Keratinocyte (primary cell): ENCODE results near the gene NPHP3. TPM values are rescaled to one million over a fixed set of nuclear protein-coding genes. Genes with fewer than 3 reads are reported as not detected.

Source experiments
- DNase-seq: peaks from one replicate; pipeline ENCODE4 v3.0.0-alpha.2; 2011; ENCODE audit warnings: low read depth, missing footprints, low spot score
- FAIRE-seq: peaks from 2 replicates; lab custom pipeline; 2011; peaks lifted over from hg19 to GRCh38; lab: Jason Lieb, UNC
- H2AFZ ChIP-seq: 2 replicates; pipeline ENCODE4 v1.6.0; 2012; ENCODE audit warnings: low read length, control low read depth, inconsistent platforms; ENCODE audit not compliant: control insufficient read depth
- H3K27ac ChIP-seq: 2 replicates; pipeline ENCODE4 v1.5.1; 2011; ENCODE audit warnings: low read length; ENCODE audit not compliant: control insufficient read depth, insufficient read depth
- H3K27me3 ChIP-seq: 3 replicates; pipeline ENCODE4 v1.6.0; 2011; ENCODE audit warnings: low read length; ENCODE audit not compliant: control insufficient read depth, insufficient read depth; ENCODE audit errors: extremely low read depth
- H3K36me3 ChIP-seq, 2 experiments: 2 replicates in 1 of 2; 3 replicates in 1 of 2; pipeline ENCODE4 v1.5.1; 2011; ENCODE audit warnings: low read length in 2 of 2, mild to moderate bottlenecking in 1 of 2; ENCODE audit not compliant: control insufficient read depth in 2 of 2, insufficient read depth in 2 of 2; ENCODE audit errors: extremely low read depth in 1 of 2
- H3K4me1 ChIP-seq: 3 replicates; pipeline ENCODE4 v1.5.1; 2011; ENCODE audit warnings: low read length; ENCODE audit not compliant: control insufficient read depth, insufficient read depth; ENCODE audit errors: extremely low read depth
- H3K4me2 ChIP-seq: 3 replicates; pipeline ENCODE4 v1.6.0; 2011; ENCODE audit warnings: low read depth, low read length; ENCODE audit not compliant: control insufficient read depth, insufficient read depth; ENCODE audit errors: extremely low read depth
- H3K4me3 ChIP-seq, 3 experiments: fragments of 200-600 bp in 1 of 3; sonication (generic) in 1 of 3; 2 replicates in 2 of 3; 3 replicates in 1 of 3; pipeline ENCODE4 v1.5.1; 2011 to 2016; ENCODE audit warnings: low read length in 3 of 3, mild to moderate bottlenecking in 3 of 3, control low read depth in 2 of 3, inconsistent platforms in 1 of 3, low read depth in 1 of 3, mixed read lengths in 1 of 3, mixed run types in 1 of 3, moderate library complexity in 1 of 3; ENCODE audit not compliant: control insufficient read depth in 2 of 3, insufficient read depth in 2 of 3; ENCODE audit errors: extremely low read depth in 1 of 3
- H3K79me2 ChIP-seq: 2 replicates; pipeline ENCODE4 v1.6.0; 2012; ENCODE audit warnings: low read length; ENCODE audit not compliant: control insufficient read depth, insufficient read depth
- H3K9ac ChIP-seq: 3 replicates; pipeline ENCODE4 v1.6.0; 2011; ENCODE audit warnings: low read length; ENCODE audit not compliant: control insufficient read depth, insufficient read depth; ENCODE audit errors: extremely low read depth
- H3K9me1 ChIP-seq: 3 replicates; pipeline ENCODE4 v1.6.0; 2011; ENCODE audit warnings: low read length; ENCODE audit not compliant: control insufficient read depth, insufficient read depth; ENCODE audit errors: extremely low read depth
- H3K9me3 ChIP-seq: 2 replicates; pipeline ENCODE4 v1.5.1; 2012; ENCODE audit warnings: low read depth, low read length; ENCODE audit not compliant: control insufficient read depth
- H4K20me1 ChIP-seq: 3 replicates; pipeline ENCODE4 v1.6.0; 2011; ENCODE audit warnings: low read length; ENCODE audit not compliant: control insufficient read depth, insufficient read depth; ENCODE audit errors: extremely low read depth
- CTCF ChIP-seq, 3 experiments: IDR thresholded peaks in 1 of 3; conservative IDR thresholded peaks in 1 of 3; optimal IDR thresholded peaks in 1 of 3; 2 replicates in 2 of 3; 3 replicates in 1 of 3; pipeline versions ENCODE3 to v1.5.1; 2011; ENCODE audit warnings: low read length in 3 of 3, mild to moderate bottlenecking in 3 of 3, moderate library complexity in 2 of 3, control low read depth in 1 of 3, inconsistent platforms in 1 of 3; ENCODE audit not compliant: insufficient read depth in 2 of 3; ENCODE audit errors: extremely low read depth in 1 of 3
- EZH2 ChIP-seq: IDR thresholded peaks from one replicate; pipeline ENCODE4 v1.6.1; 2012; ENCODE audit warnings: inconsistent platforms, mild to moderate bottlenecking, low read length, moderate library complexity
- dilution Hi-C: fragments of 300-500 bp; cut with MboI; formaldehyde crosslinking; loops from one replicate; pipeline ENCODE4 v1.7.0; 2020; ENCODE audit warnings: low sequenced_read_pairs; ENCODE audit not compliant: extremely low pct_ligation_motif_present
- polyA plus RNA-seq, 5 experiments: library from polyadenylated mRNA; depleted of rRNA in 3 of 5; stranded (reverse) in 3 of 5; stranded (forward) in 1 of 5; unstranded in 1 of 5; fragments of >200 nt; gene quantifications; 1 replicate in 1 of 5; 2 replicates in 3 of 5; 3 replicates in 1 of 5; pipeline versions ENCODE4 v1.2.1 to v1.2.3, GENCODE V29; 2011 to 2012; ENCODE audit warnings: missing spikeins in 2 of 5, low read depth in 1 of 5, low replicate concordance in 1 of 5

NPHP3 gene
- polyA plus RNA-seq, 1 donor (not counting 4 experiments of a cell fraction or from before 2014, with no cell fraction given) = 22.4 TPM

- no peaks in the 10 kb centered on the region for H3K27me3 ChIP-seq
- H3K9ac ChIP-seq = peak overlapping the region; percentile 92
- H3K9me1 ChIP-seq = no peaks in the 10 kb centered on the region
- DNase-seq (no peak), FAIRE-seq (no peak)
- no peaks in the 10 kb centered on the region for H4K20me1 ChIP-seq
- H3K4me2 ChIP-seq = peak overlapping the region; percentile 87
- peaks cover 17% of the 10 kb centered on the region for H3K79me2 ChIP-seq
- H2AFZ ChIP-seq = peak overlapping the region; percentile 76
- H3K4me3 ChIP-seq = peak overlapping the region; percentile 68 to 89 (median 74)
- H3K36me3 ChIP-seq = no peaks in the 10 kb centered on the region
- H3K4me1 ChIP-seq = peaks cover 17% of the 10 kb centered on the region
- no peaks in the 10 kb centered on the region for H3K9me3 ChIP-seq
- H3K27ac ChIP-seq = peak overlapping the region; percentile 74
- TF ChIP-seq CTCF (optimal IDR thresholded peaks at IDR 0.05 in 1 of 3, IDR thresholded peaks at IDR 0.05 in 1 of 3, conservative IDR thresholded peaks at IDR 0.05 in 1 of 3; ENCODE audit: extremely low read depth in 1 of 3, insufficient read depth in 2 of 3, low read length in 3 of 3) (peak in 1 of 3 experiments; percentile 23), EZH2 (no peak)
- dilution Hi-C loops = no loop called here
Measured at GRCh38 chr3:132721479-132722164, 587 bp downstream of the NPHP3 start.

- Histone ChIP-seq H3K4me2 (peak overlapping the region; percentile 87), H3K9me3 (no peaks in the 10 kb centered on the region), H3K79me2 (peaks cover 17% of the 10 kb centered on the region), H3K9me1 (no peaks in the 10 kb centered on the region), H3K27ac (no peak overlapping the region), H3K9ac (peak overlapping the region; percentile 20), H2AFZ (peak overlapping the region; percentile 12), H3K36me3 (no peaks in the 10 kb centered on the region), H3K27me3 (no peaks in the 10 kb centered on the region), H3K4me3 (peak overlapping the region; percentile 54 to 68 (median 61)), H4K20me1 (no peaks in the 10 kb centered on the region), H3K4me1 (peaks cover 17% of the 10 kb centered on the region)
- FAIRE-seq (no peak), DNase-seq (no peak)
- dilution Hi-C loops = no loop called here
- no peak for TF ChIP-seq CTCF (optimal IDR thresholded peaks at IDR 0.05 in 1 of 3, IDR thresholded peaks at IDR 0.05 in 1 of 3, conservative IDR thresholded peaks at IDR 0.05 in 1 of 3; ENCODE audit: extremely low read depth in 1 of 3, insufficient read depth in 2 of 3, low read length in 3 of 3)
- no peak for TF ChIP-seq EZH2
Measured at GRCh38 chr3:132720228-132720627, 2.0 kb downstream of the NPHP3 start.
